Type B pancreatic cell (in vitro differentiated cells): ENCODE results near the gene IQGAP2. TPM values are rescaled to one million over a fixed set of nuclear protein-coding genes. Genes with fewer than 3 reads are reported as not detected.

Experiments
- DNase-seq: peaks from one replicate; pipeline ENCODE4 v3.0.0; 2021; ENCODE audit warnings: mixed read lengths; ENCODE audit not compliant: unreplicated experiment; ENCODE audit errors: extremely low spot score
- H3K27ac Mint-ChIP-seq: 2 replicates; pipeline ENCODE4 v1.8.0; 2021; ENCODE audit warnings: mild to moderate bottlenecking, mixed read lengths
- H3K27me3 Mint-ChIP-seq: 2 replicates; pipeline ENCODE4 v1.8.0; 2021; ENCODE audit warnings: mixed read lengths
- H3K36me3 Mint-ChIP-seq: 2 replicates; pipeline ENCODE4 v1.8.0; 2021; ENCODE audit warnings: mixed read lengths
- H3K4me1 Mint-ChIP-seq: one replicate; pipeline ENCODE4 v1.8.0; 2021; ENCODE audit warnings: mixed read lengths; ENCODE audit not compliant: unreplicated experiment
- H3K4me3 Mint-ChIP-seq: 2 replicates; pipeline ENCODE4 v1.8.0; 2021; ENCODE audit warnings: mild to moderate bottlenecking, mixed read lengths
- H3K9me3 Mint-ChIP-seq: 2 replicates; pipeline ENCODE4 v1.8.0; 2021; ENCODE audit warnings: mixed read lengths
- total RNA-seq: library from RNA; stranded (reverse); gene quantifications from 2 replicates; pipeline ENCODE4 v1.2.1, GENCODE V29; 2021; ENCODE audit warnings: low replicate concordance
- TF ChIP-seq, protein P1 (sequence below): fragments of 200-600 bp; sonication (generic); conservative IDR thresholded peaks from 2 replicates; pipeline ENCODE4 v1.5.0; 2021; ENCODE audit warnings: antibody characterized with exemption, mild to moderate bottlenecking

Gene IQGAP2
- total RNA-seq, 1 donor from 2014 or later, result 24.7 TPM

- TF ChIP-seq, protein P1, sequence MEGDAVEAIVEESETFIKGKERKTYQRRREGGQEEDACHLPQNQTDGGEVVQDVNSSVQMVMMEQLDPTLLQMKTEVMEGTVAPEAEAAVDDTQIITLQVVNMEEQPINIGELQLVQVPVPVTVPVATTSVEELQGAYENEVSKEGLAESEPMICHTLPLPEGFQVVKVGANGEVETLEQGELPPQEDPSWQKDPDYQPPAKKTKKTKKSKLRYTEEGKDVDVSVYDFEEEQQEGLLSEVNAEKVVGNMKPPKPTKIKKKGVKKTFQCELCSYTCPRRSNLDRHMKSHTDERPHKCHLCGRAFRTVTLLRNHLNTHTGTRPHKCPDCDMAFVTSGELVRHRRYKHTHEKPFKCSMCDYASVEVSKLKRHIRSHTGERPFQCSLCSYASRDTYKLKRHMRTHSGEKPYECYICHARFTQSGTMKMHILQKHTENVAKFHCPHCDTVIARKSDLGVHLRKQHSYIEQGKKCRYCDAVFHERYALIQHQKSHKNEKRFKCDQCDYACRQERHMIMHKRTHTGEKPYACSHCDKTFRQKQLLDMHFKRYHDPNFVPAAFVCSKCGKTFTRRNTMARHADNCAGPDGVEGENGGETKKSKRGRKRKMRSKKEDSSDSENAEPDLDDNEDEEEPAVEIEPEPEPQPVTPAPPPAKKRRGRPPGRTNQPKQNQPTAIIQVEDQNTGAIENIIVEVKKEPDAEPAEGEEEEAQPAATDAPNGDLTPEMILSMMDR, result no peak
- H3K27ac Mint-ChIP-seq, result no peak overlapping the region
- no peak overlapping the region for H3K4me3 Mint-ChIP-seq
- H3K36me3 Mint-ChIP-seq, result peaks cover 9% of the 10 kb centered on the region
- peaks cover 5% of the 10 kb centered on the region for H3K9me3 Mint-ChIP-seq
- no peaks in the 10 kb centered on the region for H3K27me3 Mint-ChIP-seq
- H3K4me1 Mint-ChIP-seq, result no peaks in the 10 kb centered on the region
- DNase-seq, result no peak
These were observed 264.4 kb downstream of the IQGAP2 start for GRCh38 chr5:76667495-76667894.

DNA sequence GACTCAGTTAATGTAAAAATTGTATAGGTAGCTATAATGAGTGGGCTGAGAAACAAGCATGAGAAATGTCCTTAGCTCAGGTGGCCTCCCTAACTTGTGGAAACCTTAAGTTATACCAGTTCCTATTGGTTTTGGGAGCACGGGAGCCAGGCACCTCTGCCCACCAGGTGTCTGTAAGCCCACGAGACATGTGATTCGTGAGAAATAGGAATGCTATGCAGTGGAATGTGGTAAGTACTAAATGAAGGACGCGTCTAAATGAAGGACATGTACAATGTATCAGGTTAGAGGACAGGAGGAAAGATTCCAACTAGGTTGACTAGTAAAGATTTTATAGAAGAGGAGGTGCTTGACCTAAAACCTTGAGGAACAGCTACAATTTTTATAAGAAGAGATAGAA is 266.2 kb downstream of the IQGAP2 start:
- Mint-ChIP-seq H3K4me1 (no peaks in the 10 kb centered on the region), H3K27me3 (no peaks in the 10 kb centered on the region), H3K9me3 (peaks cover 5% of the 10 kb centered on the region), H3K27ac (no peak overlapping the region), H3K4me3 (no peak overlapping the region), H3K36me3 (peaks cover 5% of the 10 kb centered on the region)
- DNase-seq, result no peak
- TF ChIP-seq, protein P1, result no peak

DNA sequence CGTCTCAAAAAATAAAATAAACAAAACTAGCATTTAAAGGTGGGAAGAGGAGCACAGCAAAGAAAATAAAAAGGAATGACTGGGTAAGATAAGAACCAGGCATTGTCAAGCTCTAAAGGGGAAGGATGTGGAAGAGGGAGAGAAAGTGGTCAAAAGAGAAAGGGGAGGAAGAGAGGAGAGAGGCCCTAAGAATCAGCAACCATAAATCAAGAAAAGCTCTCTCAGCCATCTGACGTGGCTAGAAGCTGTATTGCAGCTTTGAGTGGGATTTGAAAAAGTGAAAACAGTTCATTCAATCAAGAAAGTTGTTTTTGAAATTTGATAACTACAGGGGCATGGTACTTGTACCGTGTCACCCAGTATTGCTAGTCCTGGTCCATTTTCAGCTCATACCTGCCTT is 267.4 kb downstream of the IQGAP2 start:
- Mint-ChIP-seq H3K4me3 (no peak overlapping the region), H3K27ac (no peak overlapping the region), H3K4me1 (no peaks in the 10 kb centered on the region), H3K9me3 (peaks cover 5% of the 10 kb centered on the region), H3K36me3 (peaks cover 5% of the 10 kb centered on the region), H3K27me3 (no peaks in the 10 kb centered on the region)
- no peak for DNase-seq
- TF ChIP-seq, protein P1, result no peak

DNA sequence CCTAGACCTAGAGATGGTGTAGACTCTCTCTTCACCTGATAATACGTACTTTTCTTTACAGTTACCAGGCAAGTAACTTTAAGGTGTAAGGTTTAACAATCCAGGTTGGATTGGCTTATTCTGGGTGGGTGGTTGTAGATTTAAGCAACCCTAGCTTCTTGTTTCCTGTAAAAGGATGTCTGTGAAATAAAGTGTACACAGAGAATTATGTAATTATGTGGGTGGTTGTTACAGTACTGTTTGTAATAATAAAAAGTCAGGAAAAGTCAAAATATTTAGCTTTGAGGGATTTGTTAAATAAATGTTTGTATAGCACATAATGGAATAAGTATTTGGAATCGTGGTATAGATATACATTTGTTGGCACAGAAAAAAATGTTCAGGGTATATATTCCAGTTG is 269.2 kb downstream of the IQGAP2 start:
- no peaks in the 10 kb centered on the region for H3K4me1 Mint-ChIP-seq
- TF ChIP-seq, protein P1, result no peak

GRCh38 chr5:76673125-76673524 is 270.0 kb downstream of the IQGAP2 start:
- TF ChIP-seq, protein P1, result no peak
- Mint-ChIP-seq H3K4me1 (no peaks in the 10 kb centered on the region), H3K27me3 (no peaks in the 10 kb centered on the region), H3K27ac (no peak overlapping the region), H3K36me3 (peaks cover 5% of the 10 kb centered on the region), H3K9me3 (peaks cover 5% of the 10 kb centered on the region), H3K4me3 (no peak overlapping the region)
- DNase-seq, result no peak

More for the DNA sequence above, 269.2 kb downstream of the IQGAP2 start:
- H3K4me3 Mint-ChIP-seq, result no peak overlapping the region
- no peak overlapping the region for H3K27ac Mint-ChIP-seq
- no peak for DNase-seq
- peaks cover 5% of the 10 kb centered on the region for H3K36me3 Mint-ChIP-seq
- peaks cover 5% of the 10 kb centered on the region for H3K9me3 Mint-ChIP-seq
- no peaks in the 10 kb centered on the region for H3K27me3 Mint-ChIP-seq
